G401 (cell line): ENCODE data around the gene SMIM23. TPM values are rescaled to one million over a fixed set of nuclear protein-coding genes. Genes with fewer than 3 reads are reported as not detected.

Experiments used
- DNase-seq: peaks from one replicate; pipeline ENCODE4 v3.0.0-alpha.2; 2015; ENCODE audit warnings: low spot score
- in situ Hi-C: cut with HindIII; loops from 2 replicates; pipeline ENCODE4 v1.10.0; 2016; ENCODE audit warnings: low sequenced_read_pairs, mixed read lengths
- total RNA-seq: library from RNA; depleted of rRNA; stranded (reverse); fragments of >200 nt; shearing (Covaris generic); gene quantifications from 2 replicates; pipeline ENCODE4 v1.2.3, GENCODE V29; 2014; rRNA removed

Gene SMIM23
- total RNA-seq: not detected in 2 replicates

DNA sequence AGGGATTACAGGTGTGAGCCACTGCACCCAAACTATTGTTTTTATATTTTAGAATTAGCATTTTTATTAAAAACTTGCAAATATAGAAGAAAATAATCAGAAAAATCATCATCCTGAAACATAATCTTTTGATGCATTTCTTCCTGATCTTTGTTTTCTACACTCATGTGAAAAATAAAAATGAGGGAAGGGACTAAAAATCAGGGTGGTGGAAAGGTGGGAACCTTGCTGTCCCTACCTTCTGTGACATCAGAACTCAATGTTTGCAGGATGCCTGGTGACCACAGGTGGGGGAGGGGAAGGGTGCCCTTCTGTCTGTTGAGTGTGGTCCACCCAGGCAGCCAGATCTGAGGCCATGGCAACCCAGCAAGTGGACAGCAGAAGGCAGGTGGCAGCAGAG lies at the start of gene SMIM23:
TSS of gene SMIM23 (plus strand) at position 301 of the 400 bp plus-strand sequence. CDS start at position 356, 55 bp downstream.
- in situ Hi-C loops: no loop called here
- no peak for DNase-seq

DNA sequence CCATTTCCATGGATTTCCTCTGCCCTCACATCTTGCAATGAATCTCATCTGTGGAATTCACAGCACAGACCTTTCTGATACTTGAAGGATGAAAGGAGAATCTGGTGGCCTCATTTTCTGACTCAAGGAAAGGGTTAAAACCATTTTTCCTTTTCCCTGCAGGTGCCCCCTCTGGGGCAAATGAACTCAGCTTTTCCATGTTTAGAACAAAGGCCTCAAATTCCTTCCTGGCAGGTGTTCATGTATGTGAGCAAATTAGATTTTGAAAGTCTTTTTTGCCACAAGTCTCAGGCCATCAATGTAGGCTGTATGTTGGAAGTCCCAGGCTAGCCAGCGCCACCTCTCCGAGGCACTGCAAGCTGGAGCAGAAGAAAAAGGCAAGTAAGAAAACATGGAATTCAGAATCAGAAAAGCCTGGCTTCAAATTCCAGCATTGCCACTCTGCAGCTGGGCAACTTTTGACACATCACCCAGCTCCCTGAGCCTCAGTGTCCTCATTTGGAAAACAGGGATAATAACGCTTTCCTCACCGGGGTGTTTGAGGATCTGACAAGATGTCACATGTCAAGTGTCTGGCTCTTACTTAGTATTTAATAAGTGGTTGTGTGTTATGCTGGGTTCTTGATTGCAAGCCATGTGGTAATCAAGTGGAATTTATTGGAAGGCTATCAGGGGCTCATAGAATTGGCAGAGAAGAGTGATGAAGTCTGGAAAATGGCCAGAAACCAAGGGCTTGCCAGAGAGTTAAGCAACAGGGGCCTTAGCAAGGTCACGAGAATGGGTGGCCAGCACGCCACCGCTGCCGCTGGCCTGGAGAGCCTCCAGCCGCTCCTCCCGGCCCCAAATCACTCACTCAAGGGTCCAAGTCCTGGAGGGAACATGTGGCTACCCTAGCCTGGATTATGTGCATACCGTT lies 48.4 kb upstream of the SMIM23 start:
- DNase-seq: no peak
- in situ Hi-C loops: no loop called here

DNA sequence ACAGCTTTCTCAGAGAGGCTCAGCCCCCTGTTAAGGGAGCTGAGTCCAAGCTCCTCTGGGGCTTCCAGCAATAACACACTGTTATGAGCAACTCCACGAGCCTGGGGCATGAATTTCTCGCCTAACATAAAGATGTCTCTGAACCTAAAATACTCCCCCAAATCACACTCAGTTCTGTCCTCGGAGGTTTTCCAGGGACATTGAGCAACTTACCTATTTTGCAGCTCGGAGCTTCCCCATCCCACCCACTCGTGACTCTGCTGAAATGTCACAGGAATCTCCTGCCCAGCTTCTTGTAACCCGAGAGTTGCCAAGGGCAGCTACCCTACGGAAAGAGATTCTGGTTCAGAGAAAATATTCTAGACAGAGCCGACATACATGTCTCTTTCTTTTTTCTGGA lies 47.1 kb upstream of the SMIM23 start:
- no peak for DNase-seq
- in situ Hi-C loops: no loop called here

DNA sequence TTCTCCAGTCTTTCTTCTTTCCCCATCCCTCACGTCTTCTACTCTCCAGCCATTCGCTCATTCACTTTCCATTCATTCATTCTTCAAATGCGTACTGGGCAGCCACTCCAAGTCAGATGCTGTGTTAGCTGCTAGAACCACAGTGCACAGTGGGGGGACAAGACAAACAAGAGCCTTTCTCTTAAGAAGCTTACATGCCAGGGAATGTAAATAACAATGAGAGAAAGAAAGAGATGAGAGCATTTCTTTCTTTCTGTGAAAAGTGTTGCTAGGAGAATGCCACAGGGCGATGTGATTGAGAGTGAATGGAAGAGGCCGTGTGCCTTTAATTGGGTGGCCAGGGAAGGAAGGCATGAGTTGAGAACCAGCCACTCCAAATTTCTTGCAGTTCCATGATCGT lies 46.3 kb upstream of the SMIM23 start:
- DNase-seq: no peak
- in situ Hi-C loops: no loop called here

- in situ Hi-C loops: no loop called here
- DNase-seq: no peak
Observed at GRCh38 chr5:171743436-171744076, 42.1 kb upstream of the SMIM23 start.

DNA sequence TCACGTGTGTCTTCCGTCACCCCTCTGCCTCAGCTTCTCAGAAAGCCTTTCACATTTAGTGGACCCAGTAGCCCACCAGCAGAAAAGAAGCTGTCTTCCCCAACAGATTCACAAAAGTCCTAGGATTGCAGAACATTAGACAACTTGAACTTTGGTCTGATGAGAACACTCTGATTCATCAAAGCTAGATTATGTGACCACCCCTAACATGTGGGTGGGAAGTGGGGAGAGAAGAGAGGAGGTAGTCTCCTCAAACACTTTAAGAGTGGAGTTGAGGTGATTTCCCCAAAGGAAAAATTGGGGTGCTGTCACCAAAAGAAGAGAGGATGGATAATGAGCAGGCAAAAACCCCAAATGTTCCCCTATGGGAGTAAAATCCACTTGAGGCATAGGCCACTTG lies 41.4 kb upstream of the SMIM23 start:
- DNase-seq: no peak
- in situ Hi-C loops: no loop called here

DNA sequence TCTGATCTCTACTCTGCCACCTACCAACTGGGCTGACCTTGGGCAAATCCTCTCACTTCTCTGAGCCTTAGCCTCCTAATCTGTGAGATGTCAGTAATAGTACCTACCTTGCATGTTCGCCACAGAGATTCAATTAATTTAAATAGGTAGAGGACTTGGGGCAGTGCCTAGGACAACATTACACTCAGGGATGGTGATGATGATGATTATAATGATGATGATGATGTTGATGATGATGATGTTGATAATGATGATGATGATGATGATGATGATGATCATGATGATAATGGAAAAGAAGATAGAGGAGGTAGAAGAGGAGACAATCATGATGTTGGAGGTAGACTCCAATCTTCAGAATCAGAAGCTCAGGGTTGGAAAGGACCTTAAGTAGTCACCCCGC lies 40.7 kb upstream of the SMIM23 start:
- in situ Hi-C loops: no loop called here
- DNase-seq: no peak

DNA sequence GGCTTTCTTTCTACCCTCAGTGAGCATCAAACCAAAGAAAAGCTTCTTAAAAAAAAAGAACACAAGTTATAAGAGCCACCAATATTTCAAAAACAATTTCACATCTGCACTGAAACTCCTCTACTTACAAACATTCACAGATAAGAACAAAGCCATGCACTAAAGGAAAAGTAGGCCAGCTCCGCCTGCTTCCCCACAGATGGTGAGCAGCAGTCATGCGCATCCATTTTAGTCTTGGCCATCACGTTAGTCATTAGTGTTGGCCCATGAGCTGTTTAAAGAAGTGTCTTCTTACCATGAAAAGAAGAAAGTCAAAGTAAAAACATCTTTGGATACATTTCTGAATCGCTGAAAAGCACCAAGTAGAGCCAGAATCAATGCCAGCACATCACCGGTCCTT lies 40.0 kb upstream of the SMIM23 start:
- in situ Hi-C loops: no loop called here
- no peak for DNase-seq

DNA sequence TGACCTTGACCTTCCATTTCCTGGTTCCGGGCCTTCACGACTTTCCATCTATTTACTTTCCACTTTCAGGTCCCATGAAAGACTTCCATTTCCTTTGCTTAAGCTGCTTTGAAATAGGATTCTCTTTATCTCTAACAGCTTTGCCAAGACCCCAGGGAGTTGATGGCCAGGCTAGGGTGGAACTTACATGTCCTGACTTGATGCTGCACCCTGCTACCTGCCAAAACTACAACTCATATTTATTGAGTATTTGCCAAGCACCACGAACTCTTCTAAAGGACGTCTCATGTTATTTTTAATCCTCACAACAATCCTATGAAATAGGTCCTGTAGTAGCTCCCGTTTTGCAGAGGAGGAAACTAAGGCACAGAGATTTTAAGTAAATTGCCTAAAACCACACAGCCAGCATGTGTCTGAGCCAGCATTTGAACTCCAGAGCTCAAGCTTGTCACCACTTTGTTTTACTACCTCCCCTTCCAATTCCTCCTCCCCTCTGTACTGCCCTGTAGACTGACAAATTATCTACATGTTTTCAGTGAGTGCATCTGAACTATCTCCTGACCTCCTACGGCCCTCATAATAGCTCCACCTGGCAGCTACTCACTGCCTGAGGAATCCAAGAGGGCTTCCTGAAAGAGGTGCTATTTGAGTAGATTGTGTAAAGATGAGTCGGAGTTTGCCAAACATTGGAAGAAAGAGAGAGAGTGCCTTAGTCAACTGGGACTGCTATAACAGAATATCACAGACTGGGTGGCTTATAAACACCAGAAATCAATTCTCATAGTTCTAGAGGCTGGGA lies 38.4 kb upstream of the SMIM23 start:
- in situ Hi-C loops: no loop called here
- DNase-seq: no peak

GRCh38 chr5:171748720-171749119 lies 36.9 kb upstream of the SMIM23 start:
- in situ Hi-C loops: no loop called here
- DNase-seq: no peak

- in situ Hi-C loops: no loop called here
Observed at GRCh38 chr5:171749365-171749764, 36.3 kb upstream of the SMIM23 start.

GRCh38 chr5:171750311-171750788 lies 35.3 kb upstream of the SMIM23 start:
- in situ Hi-C loops: no loop called here
- DNase-seq: peak; percentile 3

More at GRCh38 chr5:171749365-171749764, 36.3 kb upstream of the SMIM23 start:
- DNase-seq: no peak

DNA sequence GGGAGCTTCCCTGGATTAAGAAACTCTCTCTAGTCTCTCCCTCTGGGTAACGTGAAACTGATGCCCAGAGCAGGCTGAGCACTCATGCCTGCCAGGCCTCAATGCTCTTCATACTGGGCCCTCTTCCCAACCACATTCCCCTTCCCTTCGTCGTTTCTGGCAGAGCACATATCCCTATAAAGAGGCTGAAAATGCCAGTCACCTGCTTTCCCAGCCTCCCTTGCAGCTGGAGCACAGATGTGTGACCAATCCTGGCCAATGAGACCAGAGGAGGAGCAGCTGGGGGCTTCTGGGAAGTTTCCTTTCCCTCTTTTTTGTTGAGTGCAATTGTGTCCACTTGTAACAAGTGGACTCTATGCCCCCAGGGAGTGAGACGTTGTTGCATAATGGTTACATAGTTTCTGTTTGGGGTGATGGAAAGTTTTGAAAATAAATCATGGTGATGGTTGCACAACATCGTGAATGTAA lies 30.2 kb upstream of the SMIM23 start:
- in situ Hi-C loops: no loop called here
- no peak for DNase-seq

DNA sequence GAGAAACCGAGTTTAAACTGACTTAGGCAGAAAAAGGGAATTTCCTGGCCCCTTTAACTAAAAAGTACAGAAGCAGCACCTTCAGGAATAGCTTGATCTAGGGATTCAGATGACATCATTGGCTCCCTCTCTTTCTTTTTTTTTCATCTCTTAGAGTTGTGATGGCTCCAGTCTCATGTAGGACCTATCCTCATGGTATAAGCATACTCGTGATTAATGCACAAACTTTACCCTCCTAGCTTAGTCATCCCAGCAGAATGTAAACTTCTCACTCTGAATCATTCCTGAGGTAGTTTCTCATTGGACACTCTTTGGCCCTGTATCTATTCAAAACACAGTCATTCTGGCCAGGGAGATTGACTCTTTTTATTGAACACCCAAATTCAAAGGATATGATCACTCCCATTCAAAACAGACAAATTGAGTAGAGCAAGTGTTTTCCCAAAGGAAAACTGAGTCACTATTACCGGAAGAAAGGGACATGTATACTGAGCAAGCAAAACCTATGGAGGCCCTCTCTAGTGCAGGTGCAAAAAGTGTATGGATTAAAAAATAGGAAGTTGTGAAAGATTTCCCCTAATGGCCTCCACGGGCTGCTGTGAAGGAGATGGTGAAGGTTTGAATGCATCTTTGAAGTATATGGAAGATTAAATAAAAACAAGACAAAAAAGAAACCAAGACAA lies 27.6 kb upstream of the SMIM23 start:
- no peak for DNase-seq
- in situ Hi-C loops: no loop called here

GRCh38 chr5:171759777-171760176 lies 25.8 kb upstream of the SMIM23 start:
- in situ Hi-C loops: no loop called here
- no peak for DNase-seq

- in situ Hi-C loops: no loop called here
- no peak for DNase-seq
Observed at GRCh38 chr5:171762021-171762608, 23.5 kb upstream of the SMIM23 start.

DNA sequence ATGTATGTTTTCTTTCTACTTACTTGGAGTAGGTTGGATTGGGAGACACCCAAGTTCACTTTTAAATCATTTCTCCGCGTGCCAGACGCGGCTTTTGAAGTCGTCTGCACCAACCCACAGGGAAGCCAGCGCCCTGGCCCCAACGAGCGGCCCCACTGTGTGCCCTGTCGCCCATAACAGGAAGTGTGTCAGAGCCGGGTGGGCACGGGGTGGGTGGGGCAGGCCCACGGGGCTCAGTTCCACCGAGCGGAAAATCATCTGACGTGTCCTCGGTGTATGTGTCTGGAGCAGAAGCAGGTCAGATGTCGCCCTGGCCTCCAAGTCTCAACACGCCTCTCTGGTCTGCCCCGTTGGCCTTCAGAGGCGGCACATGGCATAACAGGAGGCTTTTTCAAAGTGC lies 22.7 kb upstream of the SMIM23 start:
- DNase-seq: no peak
- in situ Hi-C loops: no loop called here

DNA sequence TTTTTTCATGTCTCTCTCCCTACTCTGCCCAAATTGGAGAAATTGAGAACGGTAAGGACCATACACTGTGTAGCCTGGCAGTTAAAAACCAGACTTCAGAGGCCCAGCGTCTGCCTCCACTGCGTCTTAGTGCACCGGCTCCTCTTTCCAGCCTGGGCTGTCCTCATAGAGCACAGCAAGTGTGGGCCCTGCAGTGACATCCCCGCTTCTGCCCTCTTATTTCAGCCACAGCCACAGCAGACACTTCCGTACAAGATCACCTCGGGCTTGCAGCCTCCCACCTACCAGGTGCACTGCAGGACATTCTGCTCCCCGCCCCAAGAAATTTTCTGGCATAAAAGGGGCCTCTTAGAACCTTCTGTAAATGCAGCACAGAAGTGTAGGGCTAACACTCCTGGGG lies 21.4 kb upstream of the SMIM23 start:
- in situ Hi-C loops: no loop called here
- no peak for DNase-seq

- no peak for DNase-seq
- in situ Hi-C loops: no loop called here
Observed at GRCh38 chr5:171766875-171767274, 18.7 kb upstream of the SMIM23 start.
